ENCODE data around the gene ITPR3. TPM values are rescaled to one million over a fixed set of nuclear protein-coding genes. Genes with fewer than 3 reads are reported as not detected.

Gene ITPR3
- total RNA-seq, 1 experiment from 2014 or later, result 103 TPM

DNA sequence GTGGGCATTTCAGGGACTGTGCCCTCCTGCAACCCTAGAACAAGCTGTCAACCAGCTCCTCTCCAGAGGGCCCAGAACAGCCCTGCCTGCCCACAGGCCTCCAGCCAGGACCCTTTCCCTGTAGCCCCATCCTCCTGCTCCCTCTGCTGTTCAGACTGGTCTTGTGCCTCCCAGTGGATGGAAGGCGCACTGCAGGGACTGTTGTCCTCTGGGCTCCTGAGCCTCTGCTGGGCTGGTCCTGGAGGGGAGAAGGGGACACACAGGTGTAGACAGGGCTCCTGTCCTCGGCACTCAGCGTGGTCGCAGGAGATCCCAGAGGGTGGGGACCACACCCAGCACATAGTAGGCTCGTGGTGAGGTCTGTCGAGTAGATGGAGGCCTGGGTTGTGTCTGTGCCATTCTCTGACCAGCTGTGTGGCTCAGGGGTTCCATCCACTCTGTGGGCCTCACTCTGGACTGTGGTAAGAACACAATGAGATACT is 11.5 kb downstream of the ITPR3 start:
- peak overlapping the region; percentile 80 for H3K4me2 ChIP-seq (ENCODE audit: low read length)

DNA sequence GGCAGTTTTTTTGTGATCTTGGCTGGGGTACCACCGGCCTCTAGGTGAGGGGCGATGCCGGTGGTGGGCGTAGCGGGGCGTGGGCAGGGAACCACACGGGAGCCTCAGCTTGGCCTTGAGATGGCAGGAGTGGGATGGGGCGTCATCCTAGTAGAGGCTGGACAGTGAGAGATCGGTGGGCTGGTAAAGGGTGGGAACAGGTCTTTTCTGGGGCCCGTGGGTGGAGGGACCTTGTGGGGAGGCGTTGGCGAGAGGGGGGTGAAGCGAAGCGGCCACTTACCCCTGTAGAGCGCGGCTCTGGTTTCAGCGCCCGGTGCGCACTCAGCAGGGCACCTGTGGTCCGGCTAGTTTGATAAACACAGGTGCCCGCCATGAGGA is 12.0 kb downstream of the ITPR3 start:
- H3K36me3 ChIP-seq (ENCODE audit: control insufficient read depth in 1 of 2, insufficient read depth in 2 of 2, low read length in 2 of 2), result peaks cover 0 to 4% of the 10 kb centered on the region in 2 experiments; a peak in 2 of 4 replicates
- H3K9ac ChIP-seq (ENCODE audit: low read length), result peak overlapping the region; percentile 39
- H3K4me2 ChIP-seq (ENCODE audit: low read length), result peak overlapping the region; percentile 80
- ATAC-seq, result peak; percentile 51
- intact Hi-C loops (cut with micrococcal nuclease), result loop anchor here (5.0 kb wide), 1 partner anchor 41 kb away; no protein-coding TSS in a partner anchor
- no peaks in the 10 kb centered on the region for H3K9me2 ChIP-seq (ENCODE audit: insufficient read depth)
- BruUV-seq (replicated peaks), result no TSS peak
- peaks cover 4% of the 10 kb centered on the region; the same call in 1 of the 2 replicates for H4K20me1 ChIP-seq (ENCODE audit: insufficient read depth)
- no peak for DNase-seq (ENCODE audit: low read depth, low spot score)
- H3K27me3 ChIP-seq (ENCODE audit: insufficient read depth, low read length), result no peaks in the 10 kb centered on the region
- RAD21 ChIA-PET (ENCODE audit: low non-redundant PET in 1 of 2, low total read pairs in 2 of 2, uncharacterized antibody in 2 of 2, unreplicated experiment in 2 of 2), result interaction anchor here in 1 of 2 experiments (1.6 kb wide), 1 partner anchor 43 kb away, joined by 4 read pairs; no protein-coding TSS in a partner anchor
- CTCF ChIA-PET, result interaction anchor here (2.3 kb wide), 1 partner anchor 43 kb away, joined by 8 read pairs; no protein-coding TSS in a partner anchor
- peak overlapping the region; percentile 22 to 45 for H3K4me3 ChIP-seq (replicated peaks in 1 of 2; ENCODE audit: low read depth in 1 of 2, low read length in 2 of 2)
- peaks cover 92% of the 10 kb centered on the region for H3K79me2 ChIP-seq (ENCODE audit: insufficient read depth, low read length)
- no peak for TF ChIP-seq CBX3 (IDR thresholded peaks at IDR 0.05; ENCODE audit: low read depth)
- peak overlapping the region; percentile 27; the same call in 1 of the 2 replicates for H3K27ac ChIP-seq (ENCODE audit: low read depth, low read length)
- H2AFZ ChIP-seq (ENCODE audit: low read depth, low read length, poor library complexity, severe bottlenecking), result no peak overlapping the region
- H3K9me3 ChIP-seq (ENCODE audit: control insufficient read depth in 1 of 2, insufficient read depth in 1 of 2, low read depth in 1 of 2, low read length in 2 of 2), result no peaks in the 10 kb centered on the region
- POLR2A ChIA-PET, result no interaction called here
- peaks cover 18 to 32% of the 10 kb centered on the region in 2 experiments for H3K4me1 ChIP-seq (ENCODE audit: control insufficient read depth in 1 of 2, insufficient read depth in 2 of 2, low read length in 2 of 2)

More for the DNA sequence above, 11.5 kb downstream of the ITPR3 start:
- no peaks in the 10 kb centered on the region for H3K9me2 ChIP-seq (ENCODE audit: insufficient read depth)
- peak overlapping the region; percentile 27; the same call in 1 of the 2 replicates for H3K27ac ChIP-seq (ENCODE audit: low read depth, low read length)
- intact Hi-C loops (cut with micrococcal nuclease), result loop anchor here (5.0 kb wide), 1 partner anchor 40 kb away; no protein-coding TSS in a partner anchor
- BruUV-seq (replicated peaks), result no TSS peak
- no peaks in the 10 kb centered on the region for H3K27me3 ChIP-seq (ENCODE audit: insufficient read depth, low read length)
- CTCF ChIA-PET, result interaction anchor here (2.3 kb wide), 1 partner anchor 43 kb away, joined by 8 read pairs; no protein-coding TSS in a partner anchor
- TF ChIP-seq RAD21 (IDR thresholded peaks at IDR 0.05; ENCODE audit: low read depth) (peak; percentile 54; the same call in 1 of the 2 replicates), TCF7L2 (IDR thresholded peaks at IDR 0.05; ENCODE audit: borderline replicate concordance, extremely low read depth, insufficient read depth, insufficient read length) (no peak)
- TF ChIP-seq, protein P1, sequence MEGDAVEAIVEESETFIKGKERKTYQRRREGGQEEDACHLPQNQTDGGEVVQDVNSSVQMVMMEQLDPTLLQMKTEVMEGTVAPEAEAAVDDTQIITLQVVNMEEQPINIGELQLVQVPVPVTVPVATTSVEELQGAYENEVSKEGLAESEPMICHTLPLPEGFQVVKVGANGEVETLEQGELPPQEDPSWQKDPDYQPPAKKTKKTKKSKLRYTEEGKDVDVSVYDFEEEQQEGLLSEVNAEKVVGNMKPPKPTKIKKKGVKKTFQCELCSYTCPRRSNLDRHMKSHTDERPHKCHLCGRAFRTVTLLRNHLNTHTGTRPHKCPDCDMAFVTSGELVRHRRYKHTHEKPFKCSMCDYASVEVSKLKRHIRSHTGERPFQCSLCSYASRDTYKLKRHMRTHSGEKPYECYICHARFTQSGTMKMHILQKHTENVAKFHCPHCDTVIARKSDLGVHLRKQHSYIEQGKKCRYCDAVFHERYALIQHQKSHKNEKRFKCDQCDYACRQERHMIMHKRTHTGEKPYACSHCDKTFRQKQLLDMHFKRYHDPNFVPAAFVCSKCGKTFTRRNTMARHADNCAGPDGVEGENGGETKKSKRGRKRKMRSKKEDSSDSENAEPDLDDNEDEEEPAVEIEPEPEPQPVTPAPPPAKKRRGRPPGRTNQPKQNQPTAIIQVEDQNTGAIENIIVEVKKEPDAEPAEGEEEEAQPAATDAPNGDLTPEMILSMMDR (IDR thresholded peaks at IDR 0.05 in 2 of 3, conservative IDR thresholded peaks at IDR 0.05 in 1 of 3; ENCODE audit: borderline replicate concordance in 1 of 3, insufficient read depth in 1 of 3, low read depth in 2 of 3, low read length in 2 of 3), result peak; percentile 89 to 93 (median 91)
- DNase-seq (ENCODE audit: low read depth, low spot score) (peak; percentile 37), ATAC-seq (peak; percentile 69)
- H3K9ac ChIP-seq (ENCODE audit: low read length), result peak overlapping the region; percentile 39; the same call in 1 of the 2 replicates
- no peaks in the 10 kb centered on the region for H3K9me3 ChIP-seq (ENCODE audit: control insufficient read depth in 1 of 2, insufficient read depth in 1 of 2, low read depth in 1 of 2, low read length in 2 of 2)
- peaks cover 18 to 36% of the 10 kb centered on the region in 2 experiments for H3K4me1 ChIP-seq (ENCODE audit: control insufficient read depth in 1 of 2, insufficient read depth in 2 of 2, low read length in 2 of 2)
- POLR2A ChIA-PET, result no interaction called here
- RAD21 ChIA-PET (ENCODE audit: low non-redundant PET in 1 of 2, low total read pairs in 2 of 2, uncharacterized antibody in 2 of 2, unreplicated experiment in 2 of 2), result interaction anchor here in 1 of 2 experiments (1.6 kb wide), 1 partner anchor 43 kb away, joined by 4 read pairs; no protein-coding TSS in a partner anchor
- H4K20me1 ChIP-seq (ENCODE audit: insufficient read depth), result peaks cover 4% of the 10 kb centered on the region; the same call in 1 of the 2 replicates
- peaks cover 0 to 8% of the 10 kb centered on the region in 2 experiments; a peak in 2 of 4 replicates for H3K36me3 ChIP-seq (ENCODE audit: control insufficient read depth in 1 of 2, insufficient read depth in 2 of 2, low read length in 2 of 2)
- H3K79me2 ChIP-seq (ENCODE audit: insufficient read depth, low read length), result peaks cover 92% of the 10 kb centered on the region
- H2AFZ ChIP-seq (ENCODE audit: low read depth, low read length, poor library complexity, severe bottlenecking), result no peak overlapping the region
- H3K4me3 ChIP-seq (replicated peaks in 1 of 2; ENCODE audit: low read depth in 1 of 2, low read length in 2 of 2), result peak overlapping the region in 1 of 2 experiments; percentile 45; a peak in 2 of 4 replicates
